Ramos (cell line): ENCODE measurements around the gene LILRA6.
"Not testable (repeated sequence)": the region's sequence is repeated elsewhere in the genome, so short reads cannot be mapped to it uniquely, and the experiment has no call there.

Source experiments
- in situ Hi-C: fragments of 300-500 bp; cut with MboI; formaldehyde crosslinking; loops from one replicate; pipeline ENCODE4 v1.14.3; 2022; ENCODE audit warnings: low sequenced_read_pairs; ENCODE audit not compliant: unreplicated experiment

The LILRA6 gene

GRCh38 chr19:54242646-54243045, at the start of gene LILRA6:
TSS of gene LILRA6 (minus strand) at chr19:54242790.
- in situ Hi-C loops, result loop anchor here (25.0 kb wide), 1 partner anchor 405 kb away; no protein-coding TSS in a partner anchor

GRCh38 chr19:54289160-54289559, 46.6 kb upstream of the LILRA6 start:
- in situ Hi-C loops, result not testable (repeated sequence)

GRCh38 chr19:54287456-54287855, 44.9 kb upstream of the LILRA6 start:
- in situ Hi-C loops, result no loop called here

GRCh38 chr19:54286283-54286682, 43.7 kb upstream of the LILRA6 start:
- in situ Hi-C loops, result not testable (repeated sequence)

- in situ Hi-C loops, result not testable (repeated sequence)
Measured at GRCh38 chr19:54285427-54286056, 43.0 kb upstream of the LILRA6 start.

- in situ Hi-C loops, result no loop called here
Measured at GRCh38 chr19:54282686-54283470, 40.3 kb upstream of the LILRA6 start.

- in situ Hi-C loops, result not testable (repeated sequence)
Measured at GRCh38 chr19:54281729-54282075, 39.1 kb upstream of the LILRA6 start.

- in situ Hi-C loops, result no loop called here
Measured at GRCh38 chr19:54281007-54281728, 38.6 kb upstream of the LILRA6 start, which contains the start of gene LILRB2. TSS of gene LILRB2 (minus strand) at chr19:54281110. CDS start at chr19:54280496, 614 bp downstream.

- in situ Hi-C loops, result not testable (repeated sequence)
Measured at GRCh38 chr19:54280441-54280840, 37.9 kb upstream of the LILRA6 start.

GRCh38 chr19:54280025-54280424, 37.4 kb upstream of the LILRA6 start:
- in situ Hi-C loops, result not testable (repeated sequence)

GRCh38 chr19:54279406-54279962, 36.9 kb upstream of the LILRA6 start:
- in situ Hi-C loops, result no loop called here

- in situ Hi-C loops, result not testable (repeated sequence)
Measured at GRCh38 chr19:54278571-54279195, 36.1 kb upstream of the LILRA6 start.

GRCh38 chr19:54278056-54278455, 35.5 kb upstream of the LILRA6 start:
- in situ Hi-C loops, result not testable (repeated sequence)

GRCh38 chr19:54277111-54277615, 34.6 kb upstream of the LILRA6 start:
- in situ Hi-C loops, result not testable (repeated sequence)

GRCh38 chr19:54275951-54276350, 33.4 kb upstream of the LILRA6 start:
- in situ Hi-C loops, result no loop called here

- in situ Hi-C loops, result not testable (repeated sequence)
Measured at GRCh38 chr19:54274516-54274915, 31.9 kb upstream of the LILRA6 start.

GRCh38 chr19:54273821-54274220, 31.2 kb upstream of the LILRA6 start:
- in situ Hi-C loops, result no loop called here

GRCh38 chr19:54272181-54272580, 29.6 kb upstream of the LILRA6 start:
- in situ Hi-C loops, result not testable (repeated sequence)

GRCh38 chr19:54271587-54271986, 29.0 kb upstream of the LILRA6 start:
- in situ Hi-C loops, result not testable (repeated sequence)

- in situ Hi-C loops, result no loop called here
Measured at GRCh38 chr19:54271106-54271505, 28.5 kb upstream of the LILRA6 start.
